ENCODE results near the gene COA1. TPM values are rescaled to one million over a fixed set of nuclear protein-coding genes. Genes with fewer than 3 reads are reported as not detected.
A peak's percentile ranks its signal among the peaks of the same experiment; 100 is the strongest.

The COA1 gene
- total RNA-seq, 1 experiment from 2014 or later: 109 TPM

DNA sequence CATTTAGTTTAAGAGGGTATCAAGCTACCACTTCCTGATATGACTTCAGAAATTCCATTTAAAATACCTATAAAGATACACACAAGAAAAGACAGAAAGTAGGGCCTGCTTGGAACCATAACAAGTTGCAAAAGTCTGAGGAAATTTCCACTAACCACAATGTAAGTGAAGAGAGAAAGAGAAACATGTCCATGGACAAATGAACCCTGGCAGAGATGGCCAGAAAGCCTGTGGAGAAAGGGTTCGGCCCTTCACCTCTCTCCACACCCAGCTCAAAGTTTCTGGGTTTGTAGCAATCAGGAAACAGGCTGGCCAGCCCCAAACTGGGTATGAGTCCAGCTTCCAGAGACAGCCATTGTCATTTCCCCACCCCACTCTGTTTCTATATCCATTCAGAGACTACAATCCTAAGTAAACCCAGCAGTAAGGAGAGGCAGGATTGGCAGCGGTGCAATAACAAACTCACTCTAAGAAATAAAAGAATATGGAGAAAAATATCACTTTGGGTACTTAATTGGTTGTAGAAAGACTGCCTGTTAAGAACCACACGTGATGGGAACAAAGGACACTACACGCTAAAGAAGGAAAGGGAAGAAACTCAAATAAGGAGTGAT is 75.3 kb downstream of the COA1 start:
- no peak overlapping the region for H3K4me3 Mint-ChIP-seq (ENCODE audit: low read depth, unreplicated experiment)

DNA sequence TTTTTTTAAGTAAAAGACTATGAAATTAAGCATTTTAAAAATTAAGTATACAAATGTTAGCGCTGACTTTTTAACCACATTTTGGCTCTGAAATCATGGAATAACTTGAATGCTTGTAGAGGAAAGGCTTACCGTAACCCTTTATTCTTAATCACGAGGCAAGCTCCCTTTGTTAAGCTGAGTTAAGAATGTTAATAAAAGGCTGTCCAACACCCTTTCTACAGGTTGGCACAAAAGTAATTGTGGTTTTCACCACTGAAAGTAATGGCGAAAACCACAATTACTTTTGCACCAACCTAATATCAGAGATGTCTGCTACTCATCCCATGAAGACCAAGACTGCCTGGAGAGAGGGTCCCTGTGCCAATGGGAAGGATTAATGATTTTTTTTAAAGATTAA is 75.9 kb downstream of the COA1 start:
- Mint-ChIP-seq H3K9me3 (ENCODE audit: low read depth, unreplicated experiment) (peaks cover 2% of the 10 kb centered on the region), H3K36me3 (ENCODE audit: insufficient read depth, unreplicated experiment) (peaks cover 33% of the 10 kb centered on the region), H3K4me1 (ENCODE audit: low read depth, unreplicated experiment) (peaks cover 63% of the 10 kb centered on the region), H3K27me3 (ENCODE audit: unreplicated experiment) (no peaks in the 10 kb centered on the region), H3K4me3 (ENCODE audit: low read depth, unreplicated experiment) (no peak overlapping the region), H3K27ac (ENCODE audit: unreplicated experiment) (no peak overlapping the region)
- intact Hi-C loops (cut with micrococcal nuclease; ENCODE audit: unreplicated experiment): no loop called here
- no peak for DNase-seq
- no TSS peak for BruUV-seq (replicated peaks)
- TF ChIP-seq, protein P1, sequence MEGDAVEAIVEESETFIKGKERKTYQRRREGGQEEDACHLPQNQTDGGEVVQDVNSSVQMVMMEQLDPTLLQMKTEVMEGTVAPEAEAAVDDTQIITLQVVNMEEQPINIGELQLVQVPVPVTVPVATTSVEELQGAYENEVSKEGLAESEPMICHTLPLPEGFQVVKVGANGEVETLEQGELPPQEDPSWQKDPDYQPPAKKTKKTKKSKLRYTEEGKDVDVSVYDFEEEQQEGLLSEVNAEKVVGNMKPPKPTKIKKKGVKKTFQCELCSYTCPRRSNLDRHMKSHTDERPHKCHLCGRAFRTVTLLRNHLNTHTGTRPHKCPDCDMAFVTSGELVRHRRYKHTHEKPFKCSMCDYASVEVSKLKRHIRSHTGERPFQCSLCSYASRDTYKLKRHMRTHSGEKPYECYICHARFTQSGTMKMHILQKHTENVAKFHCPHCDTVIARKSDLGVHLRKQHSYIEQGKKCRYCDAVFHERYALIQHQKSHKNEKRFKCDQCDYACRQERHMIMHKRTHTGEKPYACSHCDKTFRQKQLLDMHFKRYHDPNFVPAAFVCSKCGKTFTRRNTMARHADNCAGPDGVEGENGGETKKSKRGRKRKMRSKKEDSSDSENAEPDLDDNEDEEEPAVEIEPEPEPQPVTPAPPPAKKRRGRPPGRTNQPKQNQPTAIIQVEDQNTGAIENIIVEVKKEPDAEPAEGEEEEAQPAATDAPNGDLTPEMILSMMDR (IDR thresholded peaks at IDR 0.05; ENCODE audit: unreplicated experiment): no peak
- CTCF ChIA-PET: interaction anchor here (0.8 kb wide), 1 partner anchor 71 kb away, joined by 3 read pairs; no protein-coding TSS in a partner anchor

More for the DNA sequence above, 75.3 kb downstream of the COA1 start:
- Mint-ChIP-seq H3K9me3 (ENCODE audit: low read depth, unreplicated experiment) (peaks cover 2% of the 10 kb centered on the region), H3K36me3 (ENCODE audit: insufficient read depth, unreplicated experiment) (peaks cover 37% of the 10 kb centered on the region), H3K4me1 (ENCODE audit: low read depth, unreplicated experiment) (peaks cover 63% of the 10 kb centered on the region), H3K27me3 (ENCODE audit: unreplicated experiment) (no peaks in the 10 kb centered on the region), H3K27ac (ENCODE audit: unreplicated experiment) (peak overlapping the region; percentile 11)
- intact Hi-C loops (cut with micrococcal nuclease; ENCODE audit: unreplicated experiment): no loop called here
- TF ChIP-seq, protein P1 (IDR thresholded peaks at IDR 0.05; ENCODE audit: unreplicated experiment): no peak
- DNase-seq: no peak
- BruUV-seq (replicated peaks): no TSS peak
- CTCF ChIA-PET: no interaction called here

DNA sequence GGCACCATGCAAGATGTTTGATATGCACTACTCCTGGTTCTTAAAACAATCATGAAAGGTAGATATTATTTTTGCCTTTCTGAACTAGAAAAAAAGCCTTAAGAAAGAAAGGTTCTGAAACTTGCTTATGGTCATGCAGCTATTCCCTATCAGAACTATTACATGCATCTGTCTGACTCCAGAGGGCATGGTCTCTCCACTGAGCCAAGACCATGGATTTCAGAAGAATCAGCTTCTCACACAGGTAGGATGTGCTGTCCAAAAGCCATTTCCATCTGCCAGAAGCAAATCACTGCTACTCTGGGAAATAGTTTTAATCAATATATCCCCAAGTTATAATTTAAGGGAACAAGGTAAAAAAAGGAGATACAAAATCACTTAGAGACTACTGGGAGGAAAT is 77.0 kb downstream of the COA1 start:
- Mint-ChIP-seq H3K4me1 (ENCODE audit: low read depth, unreplicated experiment) (peaks cover 64% of the 10 kb centered on the region), H3K9me3 (ENCODE audit: low read depth, unreplicated experiment) (peaks cover 2% of the 10 kb centered on the region), H3K27ac (ENCODE audit: unreplicated experiment) (no peak overlapping the region), H3K4me3 (ENCODE audit: low read depth, unreplicated experiment) (no peak overlapping the region), H3K36me3 (ENCODE audit: insufficient read depth, unreplicated experiment) (peaks cover 43% of the 10 kb centered on the region), H3K27me3 (ENCODE audit: unreplicated experiment) (no peaks in the 10 kb centered on the region)
- CTCF ChIA-PET: interaction anchor here (1.1 kb wide), 2 partner anchors 48 to 70 kb away, joined by 5 to 7 read pairs; partner anchors contain the start of gene STK17A
- TF ChIP-seq, protein P1 (IDR thresholded peaks at IDR 0.05; ENCODE audit: unreplicated experiment): no peak
- BruUV-seq (replicated peaks): no TSS peak
- no peak for DNase-seq
- intact Hi-C loops (cut with micrococcal nuclease; ENCODE audit: unreplicated experiment): no loop called here

DNA sequence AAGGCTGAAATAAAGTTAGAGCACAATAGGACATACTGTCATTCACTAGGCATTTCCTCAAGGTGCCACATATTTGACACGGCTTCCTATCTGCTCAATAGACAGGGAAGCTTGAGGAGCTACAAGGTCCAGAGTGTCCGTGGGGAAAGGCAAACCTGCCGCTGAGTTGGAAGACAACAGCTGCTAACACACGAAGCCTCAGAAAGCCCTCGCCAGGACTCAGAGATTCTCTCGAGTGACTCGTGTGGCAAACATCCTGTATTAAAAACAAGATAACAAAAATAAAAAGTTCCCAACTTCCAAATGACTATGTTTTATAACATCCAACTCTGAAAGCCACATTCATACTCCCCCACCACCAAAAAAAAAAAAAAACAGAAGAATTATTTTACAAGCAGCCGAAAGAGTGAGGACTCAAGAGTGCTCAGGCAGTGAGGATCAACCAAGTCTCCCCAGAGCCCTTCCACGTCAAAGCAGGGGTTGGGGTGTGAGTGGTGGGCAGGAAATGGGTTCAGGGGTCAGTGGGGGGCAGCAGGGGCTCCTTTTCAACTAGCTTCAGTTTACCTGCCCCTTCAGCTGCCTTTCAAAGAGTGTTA is 78.8 kb downstream of the COA1 start:
- intact Hi-C loops (cut with micrococcal nuclease; ENCODE audit: unreplicated experiment): no loop called here
- H3K36me3 Mint-ChIP-seq (ENCODE audit: insufficient read depth, unreplicated experiment): peaks cover 61% of the 10 kb centered on the region
- H3K27me3 Mint-ChIP-seq (ENCODE audit: unreplicated experiment): no peaks in the 10 kb centered on the region
- no peak overlapping the region for H3K4me3 Mint-ChIP-seq (ENCODE audit: low read depth, unreplicated experiment)
- DNase-seq: no peak
- peak overlapping the region; percentile 90 for H3K27ac Mint-ChIP-seq (ENCODE audit: unreplicated experiment)
- no TSS peak for BruUV-seq (replicated peaks)
- TF ChIP-seq, protein P1 (IDR thresholded peaks at IDR 0.05; ENCODE audit: unreplicated experiment): no peak
- CTCF ChIA-PET: interaction anchor here (0.6 to 2.3 kb wide), 4 partner anchors 24 to 570 kb away, joined by 3 to 14 read pairs (median 4); partner anchors contain the start of gene STK17A
- H3K4me1 Mint-ChIP-seq (ENCODE audit: low read depth, unreplicated experiment): peaks cover 68% of the 10 kb centered on the region
- peaks cover 2% of the 10 kb centered on the region for H3K9me3 Mint-ChIP-seq (ENCODE audit: low read depth, unreplicated experiment)
